DOHH2 (cell line): Measurements from ENCODE around the gene PKIB.

Experiments
- H3F3A ChIP-seq: fragments of 200-600 bp; sonication (generic), shearing (Covaris generic); 2 replicates; pipeline ENCODE4 v1.6.0; 2016; ENCODE audit warnings: antibody characterized with exemption, mild to moderate bottlenecking; ENCODE audit not compliant: control insufficient read depth, insufficient read depth
- H3K27ac ChIP-seq: fragments of 200-600 bp; sonication (generic); 2 replicates; pipeline ENCODE4 v1.5.1; 2014; ENCODE audit warnings: low read depth, mild to moderate bottlenecking, low read length, moderate library complexity
- H3K27me3 ChIP-seq: fragments of 200-600 bp; sonication (generic); 2 replicates; pipeline ENCODE4 v1.6.1; 2014; ENCODE audit warnings: mild to moderate bottlenecking, low read length, mixed read lengths; ENCODE audit not compliant: control insufficient read depth
- H3K36me3 ChIP-seq: fragments of 200-600 bp; sonication (generic); 2 replicates; pipeline ENCODE4 v1.6.1; 2014; ENCODE audit warnings: mild to moderate bottlenecking, low read length, moderate library complexity, mixed read lengths; ENCODE audit not compliant: control insufficient read depth
- H3K4me1 ChIP-seq: fragments of 200-600 bp; sonication (generic); 2 replicates; pipeline ENCODE4 v1.6.1; 2014; ENCODE audit warnings: mild to moderate bottlenecking, low read length, mixed read lengths; ENCODE audit not compliant: control insufficient read depth
- H3K4me2 ChIP-seq: fragments of 200-600 bp; sonication (generic); 2 replicates; pipeline ENCODE4 v1.6.0; 2014; ENCODE audit warnings: mild to moderate bottlenecking, low read length, moderate library complexity
- H3K4me3 ChIP-seq: fragments of 200-600 bp; sonication (generic); 2 replicates; pipeline ENCODE4 v1.5.1; 2014; ENCODE audit warnings: mild to moderate bottlenecking, low read length, mixed read lengths
- H3K79me2 ChIP-seq: fragments of 200-600 bp; sonication (generic); 2 replicates; pipeline ENCODE4 v1.6.1; 2014; ENCODE audit warnings: mild to moderate bottlenecking, low read length, mixed read lengths; ENCODE audit not compliant: control insufficient read depth
- H3K9me2 ChIP-seq: fragments of 200-600 bp; sonication (generic); replicated peaks from 2 replicates; pipeline ENCODE4 v1.6.1; 2014; ENCODE audit warnings: mild to moderate bottlenecking, low read length, mixed read lengths; ENCODE audit not compliant: control insufficient read depth
- H3K9me3 ChIP-seq: fragments of 200-600 bp; sonication (generic); 2 replicates; pipeline ENCODE4 v1.6.1; 2014; ENCODE audit warnings: antibody characterized with exemption, low read length, mixed read lengths; ENCODE audit not compliant: control insufficient read depth, insufficient read depth
- H4K20me1 ChIP-seq: fragments of 200-600 bp; sonication (generic); 2 replicates; pipeline ENCODE4 v1.6.0; 2014; ENCODE audit warnings: low read depth, mild to moderate bottlenecking, antibody characterized with exemption, low read length, moderate library complexity; ENCODE audit not compliant: control insufficient read depth, insufficient read depth
- EZH2phosphoT487 ChIP-seq: fragments of 200-600 bp; sonication (generic); IDR thresholded peaks from 2 replicates; pipeline ENCODE4 v1.6.1; 2017; ENCODE audit warnings: borderline replicate concordance, mild to moderate bottlenecking, antibody characterized with exemption, low read length, moderate library complexity, mixed read lengths
- TF ChIP-seq, protein P1 (sequence below): fragments of 200-600 bp; sonication (generic); IDR thresholded peaks from one replicate; pipeline ENCODE4 v1.5.1; 2014; ENCODE audit warnings: antibody characterized with exemption, mild to moderate bottlenecking, low read depth, low read length; ENCODE audit not compliant: poor library complexity, severe bottlenecking

PKIB gene

DNA sequence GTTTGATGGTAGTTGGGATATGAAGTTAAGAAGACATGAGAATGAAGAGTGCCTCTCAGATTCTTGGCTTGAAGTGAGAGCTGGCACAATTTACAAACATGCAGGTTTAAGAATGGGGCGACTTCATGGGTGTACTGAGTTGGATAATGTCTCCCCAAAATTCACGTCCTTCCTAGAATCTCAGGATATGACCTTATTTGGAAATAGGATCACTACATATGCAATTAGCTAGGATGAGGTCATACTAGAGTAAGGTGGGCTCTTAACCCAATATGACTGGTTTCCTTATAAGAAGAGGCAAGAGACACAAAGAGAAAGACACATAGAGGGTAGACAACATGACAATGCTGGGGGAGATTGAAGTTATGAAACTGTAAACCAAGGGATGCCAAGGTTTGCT, 5.2 kb downstream of the PKIB start:
- Histone ChIP-seq H3F3A (no peaks in the 10 kb centered on the region), H3K36me3 (no peaks in the 10 kb centered on the region), H3K79me2 (no peaks in the 10 kb centered on the region), H3K27ac (no peak overlapping the region), H3K4me1 (no peaks in the 10 kb centered on the region), H3K9me2 (no peaks in the 10 kb centered on the region), H4K20me1 (no peaks in the 10 kb centered on the region), H3K27me3 (no peaks in the 10 kb centered on the region), H3K4me3 (no peak overlapping the region), H3K9me3 (no peaks in the 10 kb centered on the region), H3K4me2 (no peak overlapping the region)
- TF ChIP-seq, protein P1, sequence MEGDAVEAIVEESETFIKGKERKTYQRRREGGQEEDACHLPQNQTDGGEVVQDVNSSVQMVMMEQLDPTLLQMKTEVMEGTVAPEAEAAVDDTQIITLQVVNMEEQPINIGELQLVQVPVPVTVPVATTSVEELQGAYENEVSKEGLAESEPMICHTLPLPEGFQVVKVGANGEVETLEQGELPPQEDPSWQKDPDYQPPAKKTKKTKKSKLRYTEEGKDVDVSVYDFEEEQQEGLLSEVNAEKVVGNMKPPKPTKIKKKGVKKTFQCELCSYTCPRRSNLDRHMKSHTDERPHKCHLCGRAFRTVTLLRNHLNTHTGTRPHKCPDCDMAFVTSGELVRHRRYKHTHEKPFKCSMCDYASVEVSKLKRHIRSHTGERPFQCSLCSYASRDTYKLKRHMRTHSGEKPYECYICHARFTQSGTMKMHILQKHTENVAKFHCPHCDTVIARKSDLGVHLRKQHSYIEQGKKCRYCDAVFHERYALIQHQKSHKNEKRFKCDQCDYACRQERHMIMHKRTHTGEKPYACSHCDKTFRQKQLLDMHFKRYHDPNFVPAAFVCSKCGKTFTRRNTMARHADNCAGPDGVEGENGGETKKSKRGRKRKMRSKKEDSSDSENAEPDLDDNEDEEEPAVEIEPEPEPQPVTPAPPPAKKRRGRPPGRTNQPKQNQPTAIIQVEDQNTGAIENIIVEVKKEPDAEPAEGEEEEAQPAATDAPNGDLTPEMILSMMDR, result no peak
- TF ChIP-seq EZH2phosphoT487, result no peak

DNA sequence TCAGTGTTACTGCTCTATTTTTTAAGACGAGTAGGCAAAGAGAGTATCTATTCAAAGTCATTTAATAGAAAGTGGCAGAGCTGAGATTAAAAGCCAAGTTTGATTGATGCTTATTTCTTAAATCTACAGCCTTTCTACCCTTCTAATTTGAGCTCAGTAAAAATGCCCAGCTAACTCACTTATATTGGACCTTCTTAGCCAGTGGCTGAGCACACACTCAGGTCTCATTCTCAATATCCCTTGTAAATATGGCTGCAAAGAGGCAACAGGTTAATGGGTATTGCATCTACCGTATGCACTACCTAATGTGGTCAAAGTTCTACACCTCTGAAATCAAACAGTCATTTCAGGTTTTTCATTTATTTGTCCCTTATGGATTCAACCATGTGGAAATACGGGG, 6.7 kb downstream of the PKIB start:
- H3K27me3 ChIP-seq, result no peaks in the 10 kb centered on the region
- TF ChIP-seq, protein P1, result no peak
- TF ChIP-seq EZH2phosphoT487, result no peak

DNA sequence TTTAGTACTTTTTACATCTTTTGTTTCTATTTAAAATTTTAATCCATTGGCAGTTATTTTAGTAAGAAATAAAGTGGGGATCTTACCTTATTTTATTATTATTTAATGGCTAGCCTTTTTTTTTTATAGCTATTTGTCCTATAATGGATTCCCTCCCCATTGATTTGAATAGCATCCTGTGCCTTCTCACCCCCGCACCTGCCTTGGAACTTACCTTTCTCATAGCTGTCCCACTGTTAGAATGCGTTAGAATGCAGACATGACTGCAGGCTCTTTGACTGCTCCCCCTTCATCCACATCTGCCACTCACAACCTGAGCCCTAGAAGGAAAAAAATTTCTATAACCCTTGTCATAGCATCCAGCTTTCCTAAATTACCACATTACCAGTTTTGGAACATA, 9.1 kb downstream of the PKIB start:
- Histone ChIP-seq H3K36me3 (no peaks in the 10 kb centered on the region), H3K79me2 (no peaks in the 10 kb centered on the region), H3F3A (no peaks in the 10 kb centered on the region), H3K27me3 (no peaks in the 10 kb centered on the region), H3K4me3 (no peak overlapping the region), H3K9me2 (no peaks in the 10 kb centered on the region), H3K4me2 (no peak overlapping the region), H3K4me1 (no peaks in the 10 kb centered on the region), H3K9me3 (no peaks in the 10 kb centered on the region), H3K27ac (no peak overlapping the region), H4K20me1 (no peaks in the 10 kb centered on the region)
- TF ChIP-seq EZH2phosphoT487, result no peak
- TF ChIP-seq, protein P1, result no peak

More for the DNA sequence above, 6.7 kb downstream of the PKIB start:
- Histone ChIP-seq H3K9me2 (no peaks in the 10 kb centered on the region), H4K20me1 (no peaks in the 10 kb centered on the region), H3K27ac (no peak overlapping the region), H3K79me2 (no peaks in the 10 kb centered on the region), H3K4me3 (no peak overlapping the region), H3F3A (no peaks in the 10 kb centered on the region), H3K36me3 (no peaks in the 10 kb centered on the region), H3K9me3 (no peaks in the 10 kb centered on the region), H3K4me1 (no peaks in the 10 kb centered on the region), H3K4me2 (no peak overlapping the region)

DNA sequence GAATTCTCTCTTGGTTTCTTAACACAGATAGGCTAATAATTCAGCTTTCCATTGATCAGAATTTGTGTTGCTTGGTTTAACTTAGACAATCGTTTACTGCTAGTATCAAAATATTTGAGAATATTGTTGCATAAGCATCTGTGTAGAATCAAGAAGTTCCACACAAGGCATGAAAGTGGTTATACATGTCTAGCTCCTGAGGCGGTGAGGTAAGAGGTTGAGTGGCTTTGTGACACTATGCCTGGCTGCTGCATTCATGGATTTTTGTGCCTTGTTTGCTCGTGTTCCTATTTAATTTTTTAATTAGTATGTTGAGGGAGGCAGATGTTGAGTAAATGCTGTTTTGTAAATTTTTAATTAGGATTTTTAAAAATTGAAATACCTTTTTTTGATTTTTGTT, 10.2 kb downstream of the PKIB start:
- H4K20me1 ChIP-seq, result no peaks in the 10 kb centered on the region
- H3K9me3 ChIP-seq, result no peaks in the 10 kb centered on the region
- no peak overlapping the region for H3K4me2 ChIP-seq
- no peaks in the 10 kb centered on the region for H3K9me2 ChIP-seq
- H3K79me2 ChIP-seq, result no peaks in the 10 kb centered on the region
- no peaks in the 10 kb centered on the region for H3K27me3 ChIP-seq
- H3K36me3 ChIP-seq, result no peaks in the 10 kb centered on the region
- no peak for TF ChIP-seq EZH2phosphoT487
- TF ChIP-seq, protein P1, result no peak
- H3K4me1 ChIP-seq, result no peaks in the 10 kb centered on the region
- H3K4me3 ChIP-seq, result no peak overlapping the region
- no peak overlapping the region for H3K27ac ChIP-seq
- H3F3A ChIP-seq, result no peaks in the 10 kb centered on the region
